Right lobe of liver (tissue), 4 donors: ENCODE results near the gene C2orf72.

Source experiments
- POLR2A ChIP-seq: fragments of 450-650 bp; IDR thresholded peaks from one replicate; pipeline ENCODE4 v1.6.1; 2017; ENCODE audit warnings: antibody characterized with exemption, mild to moderate bottlenecking
- TF ChIP-seq, protein P1 (sequence below), 4 donors: fragments of 200-600 bp in 3 of 4; fragments of 450-650 bp in 1 of 4; IDR thresholded peaks; one replicate each; pipeline versions ENCODE4 v1.5.1 to v1.8.0; 2016 to 2022; ENCODE audit warnings: antibody characterized with exemption in 4 of 4, mild to moderate bottlenecking in 2 of 4
- donor health status: DM: no; HTN: no; CAD: no.
- donor health status: DM: no; HTN: no; CAD: no.
- donor health status: DM: no; HTN: yes; CAD: no.

- TF ChIP-seq POLR2A, result no peak
- TF ChIP-seq, protein P1, sequence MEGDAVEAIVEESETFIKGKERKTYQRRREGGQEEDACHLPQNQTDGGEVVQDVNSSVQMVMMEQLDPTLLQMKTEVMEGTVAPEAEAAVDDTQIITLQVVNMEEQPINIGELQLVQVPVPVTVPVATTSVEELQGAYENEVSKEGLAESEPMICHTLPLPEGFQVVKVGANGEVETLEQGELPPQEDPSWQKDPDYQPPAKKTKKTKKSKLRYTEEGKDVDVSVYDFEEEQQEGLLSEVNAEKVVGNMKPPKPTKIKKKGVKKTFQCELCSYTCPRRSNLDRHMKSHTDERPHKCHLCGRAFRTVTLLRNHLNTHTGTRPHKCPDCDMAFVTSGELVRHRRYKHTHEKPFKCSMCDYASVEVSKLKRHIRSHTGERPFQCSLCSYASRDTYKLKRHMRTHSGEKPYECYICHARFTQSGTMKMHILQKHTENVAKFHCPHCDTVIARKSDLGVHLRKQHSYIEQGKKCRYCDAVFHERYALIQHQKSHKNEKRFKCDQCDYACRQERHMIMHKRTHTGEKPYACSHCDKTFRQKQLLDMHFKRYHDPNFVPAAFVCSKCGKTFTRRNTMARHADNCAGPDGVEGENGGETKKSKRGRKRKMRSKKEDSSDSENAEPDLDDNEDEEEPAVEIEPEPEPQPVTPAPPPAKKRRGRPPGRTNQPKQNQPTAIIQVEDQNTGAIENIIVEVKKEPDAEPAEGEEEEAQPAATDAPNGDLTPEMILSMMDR (IDR thresholded peaks at IDR 0.05), result no peak
These were observed 8.4 kb upstream of the C2orf72 start for GRCh38 chr2:231028889-231029288.
